Naive thymus-derived CD4-positive, alpha-beta T cell (primary cell): ENCODE data around the gene HTR1E. TPM values are rescaled to one million over a fixed set of nuclear protein-coding genes. Genes with fewer than 3 reads are reported as not detected.
"Not testable (repeated sequence)": the region's sequence is repeated elsewhere in the genome, so short reads cannot be mapped to it uniquely, and the experiment has no call there.

Experiments used
- ATAC-seq: fragments of 150-1000 bp; cut with Tn5 transposase; 2 replicates; pipeline ENCODE4 v1.10.0; 2021; ENCODE audit warnings: mild to moderate bottlenecking, moderate library complexity
- CTCF ChIA-PET: fragments of 350-600 bp; sonication (Branson Sonifier 250); formaldehyde crosslinking; loops from one replicate; lab custom pipeline; 2021; ENCODE audit warnings: antibody characterized with exemption; lab: Charles Lee
- POLR2A ChIA-PET: fragments of 350-600 bp; sonication (Branson Sonifier 250); formaldehyde crosslinking; loops from one replicate; lab custom pipeline; 2021; ENCODE audit warnings: antibody characterized with exemption, inconsistent platforms; lab: Charles Lee
- DNase-seq, 9 donors: peaks; one replicate each; pipeline versions ENCODE4 v3.0.0 to v3.0.0-alpha.2; 2020 to 2022; ENCODE audit warnings: mixed read lengths in 1 of 9
- H3K27ac ChIP-seq: one replicate; pipeline ENCODE4 v1.7.0; 2013; ENCODE audit warnings: mild to moderate bottlenecking, low read depth, low read length, moderate library complexity
- H3K27me3 ChIP-seq, 2 donors: one replicate each; pipeline ENCODE4 v1.7.0; 2013; ENCODE audit warnings: low read length in 2 of 2, mild to moderate bottlenecking in 2 of 2, moderate library complexity in 2 of 2; ENCODE audit not compliant: control insufficient read depth in 2 of 2, insufficient read depth in 2 of 2
- H3K36me3 ChIP-seq, 3 experiments: 1 replicate in 2 of 3; 2 replicates in 1 of 3; pipeline ENCODE4 v1.7.0; 2013; ENCODE audit warnings: low read length in 3 of 3, mild to moderate bottlenecking in 3 of 3, moderate library complexity in 1 of 3; ENCODE audit not compliant: insufficient read depth in 3 of 3, control insufficient read depth in 2 of 3
- H3K4me1 ChIP-seq, 2 donors: one replicate each; pipeline ENCODE4 v1.7.0; 2013; ENCODE audit warnings: low read length in 2 of 2, mild to moderate bottlenecking in 2 of 2, moderate library complexity in 1 of 2; ENCODE audit not compliant: control insufficient read depth in 2 of 2, insufficient read depth in 2 of 2
- H3K4me3 ChIP-seq: 2 replicates; pipeline ENCODE4 v1.7.0; 2013; ENCODE audit warnings: mild to moderate bottlenecking, low read length
- H3K9me3 ChIP-seq, 3 experiments: 1 replicate in 2 of 3; 2 replicates in 1 of 3; pipeline ENCODE4 v1.7.0; 2013; ENCODE audit warnings: low read length in 3 of 3; ENCODE audit not compliant: control insufficient read depth in 2 of 3
- H3K27ac Mint-ChIP-seq, 9 donors: one replicate each; pipeline ENCODE4 v1.8.0; 2020 to 2022; ENCODE audit warnings: mixed read lengths in 9 of 9, mild to moderate bottlenecking in 8 of 9, moderate library complexity in 5 of 9, inconsistent platforms in 2 of 9
- H3K27me3 Mint-ChIP-seq, 5 donors: one replicate each; pipeline ENCODE4 v1.8.0; 2021 to 2022; ENCODE audit warnings: mixed read lengths in 5 of 5, mild to moderate bottlenecking in 1 of 5
- H3K36me3 Mint-ChIP-seq, 5 donors: one replicate each; pipeline ENCODE4 v1.8.0; 2020 to 2022; ENCODE audit warnings: mixed read lengths in 5 of 5, mild to moderate bottlenecking in 3 of 5, inconsistent platforms in 1 of 5
- H3K4me1 Mint-ChIP-seq, 7 donors: one replicate each; pipeline ENCODE4 v1.8.0; 2020 to 2022; ENCODE audit warnings: mixed read lengths in 7 of 7, mild to moderate bottlenecking in 3 of 7, inconsistent platforms in 1 of 7
- H3K4me3 Mint-ChIP-seq, 10 donors: one replicate each; pipeline ENCODE4 v1.8.0; 2020 to 2022; ENCODE audit warnings: mild to moderate bottlenecking in 10 of 10, mixed read lengths in 10 of 10, moderate library complexity in 6 of 10, inconsistent platforms in 2 of 10
- H3K9me3 Mint-ChIP-seq, 11 donors: one replicate each; pipeline ENCODE4 v1.8.0; 2020 to 2022; ENCODE audit warnings: mixed read lengths in 11 of 11, mild to moderate bottlenecking in 4 of 11, inconsistent platforms in 1 of 11, moderate library complexity in 1 of 11
- intact Hi-C, 2 donors: fragments of 100-400 bp; cut with micrococcal nuclease; formaldehyde crosslinking; loops; one replicate each; pipeline ENCODE4 v1.15.1; 2023
- polyA plus RNA-seq, 2 donors: library from polyadenylated mRNA; unstranded; fragments of 300-500 nt; fragmentation: Illumina TruSeq; gene quantifications; one replicate each; pipeline ENCODE4 v1.2.3, GENCODE V29; 2021
- total RNA-seq, 6 experiments: library from RNA in 5 of 6; stranded (reverse) in 5 of 6; gene quantifications; 1 replicate in 5 of 6; 2 replicates in 1 of 6; pipeline ENCODE4 v1.2.3 and lab custom pipeline; 2021 to 2026

The HTR1E gene
- total RNA-seq (not detected), polyA plus RNA-seq (not detected), total RNA-seq (lab: John Stamatoyannopoulos, UW) (not detected)

GRCh38 chr6:86937219-86938079 is at the start of gene HTR1E:
Gene HTR1E (plus strand): TSS chr6:86937528. CDS start chr6:87015335, 77,807 bp downstream.
- Mint-ChIP-seq H3K4me1 (peaks cover 0 to 6% (median 0%) of the 10 kb centered on the region in 7 donors), H3K27ac (no peak within 1 kb of the TSS), H3K36me3 (no peaks in the 10 kb centered on the region), H3K4me3 (peak within 1 kb of the TSS in 1 of 10 donors; percentile 18), H3K9me3 (peaks cover 0 to 8% (median 4%) of the 10 kb centered on the region in 11 donors), H3K27me3 (peaks cover 41 to 70% (median 62%) of the 10 kb centered on the region in 5 donors)
- ChIA-PET POLR2A (no interaction called here), CTCF (no interaction called here)
- no peak for DNase-seq
- ATAC-seq = no peak
- Histone ChIP-seq H3K27me3 (peaks cover 0 to 3% of the 10 kb centered on the region in 2 donors), H3K4me1 (no peaks in the 10 kb centered on the region), H3K9me3 (no peaks in the 10 kb centered on the region), H3K27ac (no peak within 1 kb of the TSS), H3K4me3 (no peak within 1 kb of the TSS), H3K36me3 (no peaks in the 10 kb centered on the region)
- intact Hi-C loops = no loop called here

DNA sequence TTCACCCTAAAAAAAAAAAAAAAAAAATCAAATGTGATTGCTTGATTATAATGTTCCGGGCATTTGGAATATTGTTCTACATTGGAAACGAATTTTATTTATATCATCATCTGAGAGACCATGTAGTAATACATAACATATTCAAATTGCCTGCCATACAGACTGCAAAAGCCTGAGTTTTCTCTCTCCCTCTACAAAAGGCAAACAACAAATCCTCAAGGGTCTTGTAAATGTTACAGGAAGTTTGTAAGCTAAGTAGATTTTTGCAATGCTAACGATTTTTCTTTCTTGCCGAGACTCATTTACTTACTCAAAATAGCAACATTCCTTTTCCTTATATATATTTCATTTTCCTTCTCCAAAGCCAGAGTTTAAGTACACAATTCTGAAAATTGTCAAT is 49.0 kb upstream of the HTR1E start:
- no peak overlapping the region for H3K27ac Mint-ChIP-seq
- H3K9me3 Mint-ChIP-seq = peaks cover 0 to 28% (median 6%) of the 10 kb centered on the region in 11 donors
- ChIA-PET POLR2A (no interaction called here), CTCF (no interaction called here)
- Histone ChIP-seq H3K36me3 (no peaks in the 10 kb centered on the region), H3K9me3 (no peaks in the 10 kb centered on the region), H3K27ac (no peak overlapping the region), H3K4me1 (no peaks in the 10 kb centered on the region), H3K27me3 (no peaks in the 10 kb centered on the region), H3K4me3 (no peak overlapping the region)
- DNase-seq (no peak), ATAC-seq (no peak)
- peaks cover 0 to 13% (median 6%) of the 10 kb centered on the region in 5 donors for H3K27me3 Mint-ChIP-seq
- H3K36me3 Mint-ChIP-seq = no peaks in the 10 kb centered on the region
- intact Hi-C loops = no loop called here
- no peak overlapping the region for H3K4me3 Mint-ChIP-seq
- H3K4me1 Mint-ChIP-seq = no peaks in the 10 kb centered on the region

DNA sequence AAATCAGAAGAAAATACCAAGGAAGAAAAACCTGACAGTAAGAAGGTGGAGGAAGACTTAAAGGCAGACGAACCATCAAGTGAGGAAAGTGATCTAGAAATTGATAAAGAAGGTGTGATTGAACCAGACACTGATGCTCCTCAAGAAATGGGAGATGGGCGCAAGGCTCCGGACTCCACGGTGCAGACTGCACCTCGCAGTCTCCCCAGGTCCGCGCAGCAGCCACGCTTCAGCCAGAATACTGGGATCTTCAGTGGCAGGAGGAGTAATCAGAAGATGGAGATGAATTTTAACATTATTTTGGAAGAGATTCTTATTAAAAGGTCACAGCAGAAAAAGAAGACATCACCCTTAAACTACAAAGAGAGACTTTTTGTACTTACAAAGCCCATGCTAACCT is 40.1 kb upstream of the HTR1E start:
- H3K4me3 Mint-ChIP-seq, H3K4me1 ChIP-seq, H3K27me3 ChIP-seq, ATAC-seq, POLR2A ChIA-PET, H3K27me3 Mint-ChIP-seq, H3K9me3 ChIP-seq, H3K4me3 ChIP-seq, DNase-seq, H3K36me3 ChIP-seq, intact Hi-C loops, H3K4me1 Mint-ChIP-seq, H3K27ac Mint-ChIP-seq, H3K36me3 Mint-ChIP-seq, CTCF ChIA-PET, H3K27ac ChIP-seq: not testable (repeated sequence)
- H3K9me3 Mint-ChIP-seq = peaks cover 0 to 35% (median 11%) of the 10 kb centered on the region in 11 donors

DNA sequence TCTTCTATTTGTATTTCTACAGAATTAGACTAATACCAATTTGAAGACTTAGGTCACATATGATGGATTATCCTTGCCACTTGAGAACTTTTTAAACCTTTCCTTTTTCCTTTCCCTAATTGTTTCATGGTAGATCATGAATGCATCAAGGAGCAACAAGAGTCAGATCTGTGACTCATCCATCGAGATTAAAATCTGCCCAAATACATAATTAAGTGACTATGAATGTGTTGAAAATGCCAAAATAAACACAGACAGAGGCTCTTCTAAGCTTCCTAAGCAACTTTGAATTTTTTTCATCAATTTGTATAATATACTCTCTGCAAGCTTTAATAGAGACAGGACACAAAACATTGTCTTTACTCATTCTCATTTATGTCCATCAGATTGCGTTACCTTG is 23.5 kb upstream of the HTR1E start:
- no peaks in the 10 kb centered on the region for H3K36me3 Mint-ChIP-seq
- Histone ChIP-seq H3K4me1 (no peaks in the 10 kb centered on the region), H3K4me3 (no peak overlapping the region), H3K27ac (no peak overlapping the region), H3K9me3 (no peaks in the 10 kb centered on the region), H3K36me3 (no peaks in the 10 kb centered on the region), H3K27me3 (no peaks in the 10 kb centered on the region)
- ATAC-seq (no peak), DNase-seq (no peak)
- no peaks in the 10 kb centered on the region for H3K27me3 Mint-ChIP-seq
- H3K9me3 Mint-ChIP-seq = peaks cover 0 to 2% (median 0%) of the 10 kb centered on the region in 11 donors
- intact Hi-C loops = no loop called here
- POLR2A ChIA-PET = no interaction called here
- H3K4me3 Mint-ChIP-seq = no peak overlapping the region
- H3K27ac Mint-ChIP-seq = no peak overlapping the region
- H3K4me1 Mint-ChIP-seq = no peaks in the 10 kb centered on the region
- CTCF ChIA-PET = no interaction called here

- Mint-ChIP-seq H3K36me3 (no peaks in the 10 kb centered on the region), H3K27me3 (peaks cover 0 to 4% (median 0%) of the 10 kb centered on the region in 5 donors), H3K4me3 (no peak overlapping the region), H3K9me3 (peaks cover 0 to 6% (median 0%) of the 10 kb centered on the region in 11 donors), H3K4me1 (no peaks in the 10 kb centered on the region), H3K27ac (no peak overlapping the region)
- no peak overlapping the region for H3K27ac ChIP-seq
- H3K4me3 ChIP-seq = no peak overlapping the region
- ChIA-PET CTCF (no interaction called here), POLR2A (no interaction called here)
- no peaks in the 10 kb centered on the region for H3K27me3 ChIP-seq
- H3K9me3 ChIP-seq = no peaks in the 10 kb centered on the region
- DNase-seq = no peak
- H3K36me3 ChIP-seq = no peaks in the 10 kb centered on the region
- ATAC-seq = no peak
- intact Hi-C loops = no loop called here
- no peaks in the 10 kb centered on the region for H3K4me1 ChIP-seq
Measured at GRCh38 chr6:86916393-86916792, 20.9 kb upstream of the HTR1E start.

- H3K27ac ChIP-seq, H3K9me3 Mint-ChIP-seq, CTCF ChIA-PET, H3K36me3 Mint-ChIP-seq, intact Hi-C loops, H3K4me1 ChIP-seq, H3K4me1 Mint-ChIP-seq, H3K27ac Mint-ChIP-seq, POLR2A ChIA-PET, ATAC-seq, H3K27me3 Mint-ChIP-seq, H3K36me3 ChIP-seq, H3K4me3 ChIP-seq, H3K4me3 Mint-ChIP-seq, DNase-seq, H3K27me3 ChIP-seq, H3K9me3 ChIP-seq: not testable (repeated sequence)
Measured at GRCh38 chr6:86927138-86927537, 10.2 kb upstream of the HTR1E start.

GRCh38 chr6:86927859-86928258 is 9.5 kb upstream of the HTR1E start:
- ATAC-seq, H3K36me3 Mint-ChIP-seq, H3K9me3 ChIP-seq, H3K27ac Mint-ChIP-seq, POLR2A ChIA-PET, H3K4me1 Mint-ChIP-seq, H3K4me3 Mint-ChIP-seq, H3K36me3 ChIP-seq, intact Hi-C loops, H3K27me3 ChIP-seq, H3K4me1 ChIP-seq, H3K4me3 ChIP-seq, H3K27ac ChIP-seq, H3K9me3 Mint-ChIP-seq, H3K27me3 Mint-ChIP-seq, DNase-seq, CTCF ChIA-PET: not testable (repeated sequence)
